WTC11 (cell line): Measurements from ENCODE around the gene DOCK1.

Source experiments
- ETV6 ChIP-seq: sonication (generic); formaldehyde crosslinking; IDR thresholded peaks from 2 replicates; pipeline ENCODE4 v1.8.1; 2022; ENCODE audit warnings: mild to moderate bottlenecking, missing genetic modification reagents
- SMAD3 ChIP-seq: sonication (generic); formaldehyde crosslinking; IDR thresholded peaks from 2 replicates; pipeline ENCODE4 v1.8.0; 2022; ENCODE audit warnings: missing genetic modification reagents, mild to moderate bottlenecking, borderline replicate concordance
- ZNF317 ChIP-seq: sonication (generic); formaldehyde crosslinking; IDR thresholded peaks from 2 replicates; pipeline ENCODE4 v1.8.1; 2023; ENCODE audit warnings: low read depth, mild to moderate bottlenecking, moderate library complexity, missing genetic modification reagents, borderline replicate concordance
- TF ChIP-seq, protein P1 (sequence below): fragments of 200-600 bp; IDR thresholded peaks from 2 replicates; pipeline ENCODE4 v1.8.0; 2022; ENCODE audit warnings: antibody characterized with exemption
- TF ChIP-seq, protein P2 (sequence below): sonication (generic); formaldehyde crosslinking; IDR thresholded peaks from 2 replicates; pipeline ENCODE4 v1.8.1; 2023; ENCODE audit warnings: mild to moderate bottlenecking, missing genetic modification reagents

DNA sequence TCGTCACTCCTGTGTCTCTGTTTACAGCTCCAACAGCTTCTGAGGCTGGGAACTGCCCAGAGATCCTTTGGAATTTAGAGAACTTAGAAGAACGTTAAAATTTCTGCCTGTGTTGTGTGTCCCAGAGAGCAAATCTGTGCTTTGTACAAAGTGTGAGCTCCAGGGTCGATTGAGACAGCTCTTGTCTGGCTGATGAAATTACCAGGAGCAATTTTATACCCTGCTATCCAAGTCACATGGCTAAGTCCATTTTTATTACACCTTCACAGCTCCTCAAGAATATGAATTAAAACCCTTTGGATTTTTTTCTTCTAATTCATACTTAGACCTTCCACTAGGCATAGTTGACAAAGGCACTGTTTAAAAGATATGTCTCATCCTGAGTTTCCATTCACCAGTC is 337.7 kb downstream of the DOCK1 start:
- TF ChIP-seq, protein P1, sequence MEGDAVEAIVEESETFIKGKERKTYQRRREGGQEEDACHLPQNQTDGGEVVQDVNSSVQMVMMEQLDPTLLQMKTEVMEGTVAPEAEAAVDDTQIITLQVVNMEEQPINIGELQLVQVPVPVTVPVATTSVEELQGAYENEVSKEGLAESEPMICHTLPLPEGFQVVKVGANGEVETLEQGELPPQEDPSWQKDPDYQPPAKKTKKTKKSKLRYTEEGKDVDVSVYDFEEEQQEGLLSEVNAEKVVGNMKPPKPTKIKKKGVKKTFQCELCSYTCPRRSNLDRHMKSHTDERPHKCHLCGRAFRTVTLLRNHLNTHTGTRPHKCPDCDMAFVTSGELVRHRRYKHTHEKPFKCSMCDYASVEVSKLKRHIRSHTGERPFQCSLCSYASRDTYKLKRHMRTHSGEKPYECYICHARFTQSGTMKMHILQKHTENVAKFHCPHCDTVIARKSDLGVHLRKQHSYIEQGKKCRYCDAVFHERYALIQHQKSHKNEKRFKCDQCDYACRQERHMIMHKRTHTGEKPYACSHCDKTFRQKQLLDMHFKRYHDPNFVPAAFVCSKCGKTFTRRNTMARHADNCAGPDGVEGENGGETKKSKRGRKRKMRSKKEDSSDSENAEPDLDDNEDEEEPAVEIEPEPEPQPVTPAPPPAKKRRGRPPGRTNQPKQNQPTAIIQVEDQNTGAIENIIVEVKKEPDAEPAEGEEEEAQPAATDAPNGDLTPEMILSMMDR: no peak
- TF ChIP-seq ZNF317 (CRISPR knock-in tag) (no peak), ETV6 (no peak), SMAD3 (CRISPR knock-in tag) (no peak)
- TF ChIP-seq, protein P2, sequence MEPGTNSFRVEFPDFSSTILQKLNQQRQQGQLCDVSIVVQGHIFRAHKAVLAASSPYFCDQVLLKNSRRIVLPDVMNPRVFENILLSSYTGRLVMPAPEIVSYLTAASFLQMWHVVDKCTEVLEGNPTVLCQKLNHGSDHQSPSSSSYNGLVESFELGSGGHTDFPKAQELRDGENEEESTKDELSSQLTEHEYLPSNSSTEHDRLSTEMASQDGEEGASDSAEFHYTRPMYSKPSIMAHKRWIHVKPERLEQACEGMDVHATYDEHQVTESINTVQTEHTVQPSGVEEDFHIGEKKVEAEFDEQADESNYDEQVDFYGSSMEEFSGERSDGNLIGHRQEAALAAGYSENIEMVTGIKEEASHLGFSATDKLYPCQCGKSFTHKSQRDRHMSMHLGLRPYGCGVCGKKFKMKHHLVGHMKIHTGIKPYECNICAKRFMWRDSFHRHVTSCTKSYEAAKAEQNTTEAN (CRISPR knock-in tag): no peak
